HG02759 (cell line): ENCODE results near the gene FKBP15.
"Not testable (repeated sequence)": the region's sequence is repeated elsewhere in the genome, so short reads cannot be mapped to it uniquely, and the experiment has no call there.

Experiments
- ATAC-seq: cut with Tn5 transposase; IDR thresholded peaks from one replicate; pipeline ENCODE4 v1.9.1; 2021; ENCODE audit warnings: mild to moderate bottlenecking, moderate library complexity; ENCODE audit not compliant: unreplicated experiment

Gene FKBP15, protein sequence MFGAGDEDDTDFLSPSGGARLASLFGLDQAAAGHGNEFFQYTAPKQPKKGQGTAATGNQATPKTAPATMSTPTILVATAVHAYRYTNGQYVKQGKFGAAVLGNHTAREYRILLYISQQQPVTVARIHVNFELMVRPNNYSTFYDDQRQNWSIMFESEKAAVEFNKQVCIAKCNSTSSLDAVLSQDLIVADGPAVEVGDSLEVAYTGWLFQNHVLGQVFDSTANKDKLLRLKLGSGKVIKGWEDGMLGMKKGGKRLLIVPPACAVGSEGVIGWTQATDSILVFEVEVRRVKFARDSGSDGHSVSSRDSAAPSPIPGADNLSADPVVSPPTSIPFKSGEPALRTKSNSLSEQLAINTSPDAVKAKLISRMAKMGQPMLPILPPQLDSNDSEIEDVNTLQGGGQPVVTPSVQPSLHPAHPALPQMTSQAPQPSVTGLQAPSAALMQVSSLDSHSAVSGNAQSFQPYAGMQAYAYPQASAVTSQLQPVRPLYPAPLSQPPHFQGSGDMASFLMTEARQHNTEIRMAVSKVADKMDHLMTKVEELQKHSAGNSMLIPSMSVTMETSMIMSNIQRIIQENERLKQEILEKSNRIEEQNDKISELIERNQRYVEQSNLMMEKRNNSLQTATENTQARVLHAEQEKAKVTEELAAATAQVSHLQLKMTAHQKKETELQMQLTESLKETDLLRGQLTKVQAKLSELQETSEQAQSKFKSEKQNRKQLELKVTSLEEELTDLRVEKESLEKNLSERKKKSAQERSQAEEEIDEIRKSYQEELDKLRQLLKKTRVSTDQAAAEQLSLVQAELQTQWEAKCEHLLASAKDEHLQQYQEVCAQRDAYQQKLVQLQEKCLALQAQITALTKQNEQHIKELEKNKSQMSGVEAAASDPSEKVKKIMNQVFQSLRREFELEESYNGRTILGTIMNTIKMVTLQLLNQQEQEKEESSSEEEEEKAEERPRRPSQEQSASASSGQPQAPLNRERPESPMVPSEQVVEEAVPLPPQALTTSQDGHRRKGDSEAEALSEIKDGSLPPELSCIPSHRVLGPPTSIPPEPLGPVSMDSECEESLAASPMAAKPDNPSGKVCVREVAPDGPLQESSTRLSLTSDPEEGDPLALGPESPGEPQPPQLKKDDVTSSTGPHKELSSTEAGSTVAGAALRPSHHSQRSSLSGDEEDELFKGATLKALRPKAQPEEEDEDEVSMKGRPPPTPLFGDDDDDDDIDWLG

DNA sequence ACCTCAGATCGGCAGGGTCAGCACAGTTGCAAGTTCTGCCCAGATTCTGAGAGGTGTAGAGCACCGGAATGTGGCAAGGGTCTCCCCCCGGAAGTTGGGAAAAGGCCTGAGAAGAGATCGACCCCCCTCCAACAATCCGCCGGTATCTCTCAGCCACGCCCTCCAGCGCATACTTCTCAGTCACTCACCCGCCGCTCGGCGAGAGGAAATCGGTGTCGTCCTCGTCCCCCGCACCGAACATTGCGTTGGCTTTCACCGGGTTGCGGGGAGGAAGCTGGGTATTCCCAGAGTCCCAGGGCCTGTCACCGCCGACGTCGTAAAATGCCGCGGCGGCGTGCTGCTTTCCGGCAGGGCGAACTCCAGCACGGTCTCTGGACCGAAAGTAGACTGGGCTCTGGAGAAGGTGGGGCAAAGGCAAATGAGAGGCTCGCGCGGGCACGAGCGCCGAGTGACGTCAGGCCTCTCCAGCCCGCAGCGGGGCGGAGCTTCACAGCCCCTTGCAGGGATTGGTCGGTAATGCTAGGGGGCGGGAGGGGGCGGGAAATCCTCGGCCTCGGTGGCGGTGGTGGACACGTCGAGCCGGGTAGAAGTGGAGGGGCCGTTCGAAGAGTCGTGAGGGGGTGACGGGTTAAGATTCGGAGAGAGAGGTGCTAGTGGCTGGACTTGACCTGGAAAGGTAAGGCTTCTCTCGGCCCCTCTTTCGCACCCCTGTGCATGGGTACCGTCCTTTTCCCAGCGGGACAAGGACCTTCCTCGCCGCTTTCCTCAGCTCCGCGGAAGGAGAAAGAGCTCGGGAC is at the start of gene FKBP15, which contains the start of gene SLC31A1:
Gene FKBP15 (minus strand): TSS at position 275 of the 797 bp plus-strand sequence. CDS start 34 bp downstream, at position 241.
Gene SLC31A1 (plus strand): TSS at position 542 of the 797 bp plus-strand sequence. CDS start 34,605 bp downstream, outside the sequence.
- peak; percentile 90 for ATAC-seq

DNA sequence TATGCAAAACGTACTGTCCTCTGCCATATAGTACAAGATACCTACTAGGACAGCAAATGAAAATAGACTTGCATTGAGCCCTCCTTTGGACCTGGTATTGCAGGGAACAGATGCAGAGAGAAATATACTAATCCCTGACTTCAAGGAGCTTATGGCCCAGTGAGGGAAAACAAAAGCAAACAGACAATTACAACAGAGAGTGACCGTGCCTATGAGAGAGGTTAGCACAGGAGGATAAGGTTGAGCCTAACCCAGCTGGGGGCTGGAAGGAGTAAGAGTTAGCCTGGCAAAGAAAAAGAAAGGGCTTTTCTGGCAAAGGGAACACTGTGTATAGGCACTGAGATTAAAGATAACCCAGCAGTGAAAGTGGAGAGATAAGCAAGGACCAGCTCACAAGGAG is 48.8 kb upstream of the FKBP15 start:
- ATAC-seq, result no peak

DNA sequence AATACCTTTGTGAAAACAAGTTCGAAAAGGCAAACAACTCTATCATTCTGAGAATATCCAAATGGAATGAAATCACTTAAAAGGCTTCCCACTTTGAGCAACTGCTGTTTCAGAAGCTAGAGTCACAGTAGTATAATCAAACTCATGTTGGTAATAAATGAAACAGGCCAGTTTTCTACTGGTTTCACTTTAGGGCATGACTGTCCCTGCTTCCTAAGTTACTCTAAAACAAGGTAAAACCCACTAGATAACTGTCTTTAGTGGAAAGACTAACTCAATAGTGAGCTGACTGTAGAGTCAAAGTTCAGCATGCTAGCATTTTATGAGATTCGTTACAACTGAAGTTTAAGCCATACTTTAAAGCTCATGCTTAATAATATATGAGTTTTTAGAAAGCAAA is 48.3 kb upstream of the FKBP15 start:
- ATAC-seq, result no peak

DNA sequence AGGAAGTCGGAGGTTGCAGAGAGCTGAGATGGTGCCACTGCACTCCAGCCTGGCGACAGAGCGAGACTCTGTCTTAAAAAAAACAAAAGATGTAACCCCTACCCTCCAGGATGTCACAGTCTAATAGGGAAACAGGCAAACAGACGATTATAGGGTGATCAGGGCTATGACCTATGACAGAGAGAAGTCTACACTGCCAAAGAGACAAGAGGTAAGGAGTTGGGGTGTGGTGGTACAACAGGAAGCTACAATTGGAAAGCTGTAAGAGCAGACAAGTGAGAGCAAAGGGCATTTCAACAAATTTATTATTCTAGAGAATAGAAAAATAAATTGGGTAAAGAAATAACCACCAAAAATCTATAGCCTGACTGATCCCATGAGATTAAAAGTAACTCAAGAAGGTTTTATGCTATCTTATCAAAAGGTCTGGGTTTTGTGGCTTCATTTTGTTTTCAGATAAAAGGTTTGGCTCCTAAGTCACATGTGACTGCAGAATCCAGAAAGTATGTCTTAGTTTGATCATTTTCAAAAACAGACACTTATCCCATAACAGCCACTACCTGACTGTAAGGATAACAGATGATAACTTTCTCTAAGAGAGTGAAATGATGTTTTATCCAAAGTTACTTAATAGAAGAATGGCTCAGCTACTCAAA is 47.0 kb upstream of the FKBP15 start:
- no peak for ATAC-seq

DNA sequence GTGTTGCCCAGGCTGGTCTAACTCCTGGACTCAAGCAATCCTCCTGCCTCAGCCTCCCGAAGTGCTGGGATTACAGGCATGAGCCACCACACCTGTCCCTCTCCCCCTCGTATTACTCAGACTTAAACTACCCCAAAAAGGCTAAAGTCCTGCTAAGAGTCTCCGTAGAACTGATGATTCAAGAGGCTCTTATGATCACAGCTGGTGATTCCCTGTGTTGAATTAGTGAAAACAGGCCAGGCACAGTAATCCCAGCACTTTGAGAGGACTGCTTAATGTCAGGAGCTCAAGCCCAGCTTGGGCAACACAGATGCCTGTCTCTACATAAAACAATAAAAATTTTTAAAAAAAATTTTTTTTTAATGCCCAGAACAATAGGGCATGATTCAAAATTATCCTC is 45.1 kb upstream of the FKBP15 start:
- ATAC-seq, result no peak

DNA sequence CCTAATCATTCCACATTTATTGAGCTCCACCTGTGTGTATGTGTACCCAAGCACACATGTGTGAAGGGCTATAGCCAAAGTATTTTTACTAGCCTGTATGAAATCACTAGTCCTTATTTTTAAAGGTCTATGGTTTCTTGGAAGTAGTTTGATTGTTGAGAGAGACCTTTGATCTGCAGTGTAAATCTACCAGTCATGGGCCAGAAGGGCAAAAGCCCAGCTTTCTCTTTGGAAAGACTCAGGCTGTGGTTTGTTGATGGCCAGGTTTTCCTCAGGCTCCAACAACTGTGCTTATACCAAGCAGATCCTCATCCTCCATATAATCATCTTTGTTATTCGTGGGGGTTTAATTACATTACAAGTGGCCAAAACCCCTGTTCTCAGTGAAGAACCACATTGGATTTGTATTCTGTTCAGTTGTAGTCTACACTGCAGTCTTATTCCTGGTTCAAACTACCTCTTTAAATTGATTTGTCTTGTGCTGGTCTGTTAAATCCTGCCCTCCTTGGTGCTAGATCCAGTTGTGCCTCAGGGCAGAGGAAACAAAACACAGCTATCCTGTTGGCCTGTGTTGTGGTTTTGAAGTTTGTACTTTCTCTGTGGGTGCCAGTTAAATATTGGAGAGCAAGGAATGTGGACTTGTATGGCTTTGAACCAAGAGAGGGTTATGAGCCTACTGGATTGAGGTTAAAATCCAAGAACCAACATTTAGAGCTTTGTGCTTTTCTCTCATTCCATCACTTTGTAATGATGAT is 41.0 kb upstream of the FKBP15 start:
- no peak for ATAC-seq

DNA sequence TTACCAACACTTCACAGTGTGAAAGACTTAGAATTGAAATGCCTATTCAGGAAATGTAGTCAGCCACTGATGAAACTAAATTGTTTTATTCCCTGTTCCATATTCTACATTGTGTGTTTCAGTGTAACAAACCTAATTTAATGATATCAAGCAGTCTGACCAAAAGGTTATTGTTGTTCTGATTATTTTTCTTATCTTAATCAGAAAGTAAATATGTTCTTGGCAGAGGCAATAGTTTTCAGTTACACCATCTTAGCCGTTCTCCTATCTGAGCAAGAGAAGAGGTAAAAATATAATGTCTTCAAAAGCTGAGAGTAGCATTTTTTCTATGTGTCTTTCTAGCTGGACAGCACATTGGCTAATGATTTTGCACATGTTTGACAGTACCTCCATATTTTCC is 37.2 kb upstream of the FKBP15 start:
- ATAC-seq, result no peak

DNA sequence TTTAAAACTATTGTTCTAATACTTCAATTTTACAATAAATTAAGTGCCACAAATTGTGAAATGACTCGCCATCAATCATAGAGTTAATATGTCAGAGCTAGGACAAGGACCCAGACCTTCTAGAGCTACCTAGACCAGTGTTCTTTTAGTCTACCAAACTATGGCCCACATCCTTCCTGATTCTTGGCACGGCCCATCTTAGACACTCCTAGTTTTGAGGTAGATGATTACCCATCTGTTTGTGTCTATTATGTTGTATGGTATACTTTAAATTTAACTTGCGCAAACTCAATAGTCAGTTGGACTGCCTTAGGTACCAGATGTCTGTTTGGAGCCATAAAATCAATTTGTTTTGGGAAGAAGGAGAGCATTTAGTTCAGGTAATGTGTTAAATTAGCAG is 36.8 kb upstream of the FKBP15 start:
- no peak for ATAC-seq

DNA sequence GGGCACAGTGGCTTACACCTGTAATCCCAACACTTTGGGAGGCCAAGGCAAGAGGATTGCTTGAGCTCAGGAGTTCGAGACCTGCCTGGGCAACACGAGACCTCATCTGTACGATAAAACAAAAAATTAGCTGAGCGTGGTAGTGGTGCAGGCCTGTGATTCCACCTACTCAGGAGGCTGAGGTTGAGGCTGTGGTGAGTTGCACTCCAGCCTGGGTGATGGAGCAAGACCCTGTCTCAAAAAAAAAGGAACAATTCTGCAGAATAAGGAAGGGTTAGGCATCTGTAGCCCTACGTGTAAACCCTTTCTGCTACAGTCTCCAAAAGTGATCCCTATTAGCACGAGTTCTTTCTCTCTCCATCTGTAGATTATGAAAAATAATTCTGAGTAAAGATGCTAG is 34.4 kb upstream of the FKBP15 start:
- ATAC-seq, result no peak

DNA sequence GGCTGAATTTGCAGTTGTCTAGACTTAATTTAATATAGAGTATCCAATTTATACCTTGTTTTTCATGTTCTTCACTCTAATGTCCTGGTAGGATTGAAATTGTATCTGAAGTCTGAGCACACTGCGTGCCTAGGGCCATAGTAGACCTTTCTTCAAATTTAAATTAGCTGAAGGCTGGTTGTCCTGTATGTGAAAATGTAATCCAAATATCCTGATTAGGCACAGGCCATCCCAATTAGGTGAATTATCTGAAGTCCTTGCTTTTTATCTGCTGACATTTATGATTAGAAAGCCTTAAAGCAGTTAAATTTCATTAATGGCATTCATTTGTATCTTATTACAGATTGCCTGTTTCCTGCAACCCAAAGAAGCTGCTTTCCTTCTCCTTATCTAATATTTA is 33.9 kb upstream of the FKBP15 start:
- no peak for ATAC-seq

DNA sequence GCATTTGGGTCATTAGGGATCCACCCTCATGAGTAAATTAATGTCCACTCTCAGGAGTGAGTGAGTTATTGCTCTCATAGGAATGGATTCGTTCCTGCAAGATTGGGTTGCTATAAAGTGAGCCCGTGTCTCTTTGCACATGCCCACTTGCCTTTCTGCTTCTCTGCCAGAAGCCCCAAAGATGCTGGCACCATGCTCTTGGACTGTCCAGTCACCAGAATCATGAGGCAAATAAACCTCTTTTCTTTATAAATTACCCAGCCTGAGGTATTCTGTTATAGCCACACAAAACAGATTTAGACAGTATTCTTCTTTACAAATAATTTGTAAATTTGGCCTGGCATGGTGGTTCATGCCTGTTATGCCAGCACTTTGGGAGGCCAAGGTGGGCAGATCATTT is 29.7 kb upstream of the FKBP15 start:
- ATAC-seq, result no peak

DNA sequence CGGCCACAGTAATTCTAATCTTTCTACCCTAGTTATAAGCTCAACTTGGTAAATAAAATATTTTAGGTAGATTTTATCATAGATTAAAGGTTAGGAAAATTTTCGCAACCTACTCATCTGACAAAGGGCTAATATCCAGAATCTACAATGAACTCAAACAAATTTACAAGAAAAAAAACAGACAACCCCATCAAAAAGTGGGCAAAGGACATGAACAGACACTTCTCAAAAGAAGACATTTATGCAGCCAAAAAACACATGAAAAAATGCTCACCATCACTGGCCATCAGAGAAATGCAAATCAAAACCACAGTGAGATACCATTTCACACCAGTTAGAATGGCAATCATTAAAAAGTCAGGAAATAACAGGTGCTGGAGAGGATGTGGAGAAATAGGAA is 28.6 kb upstream of the FKBP15 start:
- ATAC-seq, result not testable (repeated sequence)

DNA sequence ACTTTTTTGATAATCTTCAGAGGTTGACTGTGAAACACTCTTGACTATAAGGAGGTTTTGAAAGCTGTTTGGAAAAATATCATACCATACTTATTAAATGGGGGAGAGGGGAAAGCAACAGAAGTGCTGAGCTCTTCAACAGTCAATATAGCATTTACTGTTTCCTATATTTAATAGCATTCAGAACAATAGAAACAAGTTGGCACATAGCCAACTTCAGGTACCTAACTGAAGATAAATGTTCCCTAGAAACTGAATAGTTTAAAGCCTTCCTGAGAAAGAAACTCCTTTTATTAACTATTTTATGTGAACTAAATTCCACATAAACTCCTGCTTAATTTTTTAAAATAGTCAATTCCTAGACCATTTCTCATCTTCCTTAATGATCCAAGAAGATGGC is 26.6 kb upstream of the FKBP15 start:
- ATAC-seq, result no peak

DNA sequence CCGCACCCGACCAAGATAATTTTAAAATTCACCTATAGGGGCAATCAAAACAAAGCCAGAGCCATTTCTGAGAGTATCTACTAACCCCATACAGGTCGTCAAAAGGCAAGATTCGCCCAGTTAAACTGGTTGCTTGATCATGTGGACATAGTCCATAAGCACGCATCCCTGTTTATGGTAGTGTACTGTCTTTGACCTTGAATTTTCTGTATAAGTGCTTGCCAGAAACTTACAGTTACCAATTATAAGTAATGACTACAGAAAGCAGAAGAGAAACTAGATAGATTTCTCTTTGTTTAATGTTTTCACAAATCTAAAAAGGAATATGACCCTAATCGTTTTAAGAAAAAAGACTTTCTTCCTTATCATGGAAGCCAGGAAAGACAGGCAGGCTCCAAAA is 25.9 kb upstream of the FKBP15 start:
- no peak for ATAC-seq

DNA sequence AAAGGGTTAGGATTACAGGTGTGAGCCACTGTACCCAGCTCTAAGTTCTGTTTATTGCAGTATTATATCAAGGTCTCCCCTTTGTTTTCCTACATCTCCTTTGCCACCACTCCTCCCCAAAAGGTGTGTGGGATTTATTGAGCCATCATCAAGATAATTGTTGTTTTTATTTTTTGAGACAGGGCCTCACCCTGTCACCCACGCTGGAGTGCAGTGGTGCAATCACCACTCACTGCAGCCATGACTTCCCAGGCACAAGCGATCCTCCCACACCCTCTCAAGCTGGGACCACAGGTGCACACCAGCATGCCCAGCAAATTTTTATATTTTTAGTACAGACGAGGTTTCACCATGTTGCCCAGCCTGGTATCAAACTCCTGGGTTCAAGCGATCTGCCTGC is 24.8 kb upstream of the FKBP15 start:
- ATAC-seq, result no peak

DNA sequence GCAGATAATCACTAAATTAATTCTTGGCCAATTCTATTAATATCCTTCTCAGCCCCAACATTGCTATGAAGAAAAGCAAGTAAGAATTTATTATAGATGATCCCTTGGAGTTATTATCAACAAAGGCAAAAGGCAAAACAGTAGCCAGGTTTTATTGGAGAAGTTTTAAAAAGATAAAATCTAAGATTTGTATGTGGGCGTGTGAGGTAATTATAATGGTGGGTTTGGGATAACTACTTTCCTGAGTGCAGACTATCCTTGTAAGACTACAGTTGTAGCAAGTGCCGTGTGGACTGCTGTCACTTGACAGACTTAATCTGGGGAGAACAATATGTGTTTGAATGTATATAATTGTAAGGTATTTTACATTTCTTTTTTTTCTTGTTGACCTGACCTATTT is 23.5 kb upstream of the FKBP15 start:
- no peak for ATAC-seq

DNA sequence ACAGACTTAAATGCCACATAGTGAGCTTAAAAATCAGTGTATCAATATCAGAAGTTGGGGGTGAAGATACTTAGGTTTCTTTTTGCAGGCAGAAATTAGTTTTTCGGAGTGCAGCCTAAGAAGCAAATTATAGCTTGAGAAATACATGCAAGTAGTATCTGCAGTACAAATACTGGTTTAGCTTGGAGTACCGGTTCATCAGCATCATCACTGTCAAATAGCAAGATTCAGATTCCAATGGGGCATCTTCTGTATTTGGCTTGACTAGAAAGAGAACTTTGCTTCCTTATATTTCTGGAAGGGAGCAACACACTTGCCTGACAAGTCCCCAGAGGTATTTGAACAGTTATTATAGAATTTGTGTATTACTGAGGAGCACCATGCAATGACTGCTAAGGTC is 20.1 kb upstream of the FKBP15 start:
- no peak for ATAC-seq

DNA sequence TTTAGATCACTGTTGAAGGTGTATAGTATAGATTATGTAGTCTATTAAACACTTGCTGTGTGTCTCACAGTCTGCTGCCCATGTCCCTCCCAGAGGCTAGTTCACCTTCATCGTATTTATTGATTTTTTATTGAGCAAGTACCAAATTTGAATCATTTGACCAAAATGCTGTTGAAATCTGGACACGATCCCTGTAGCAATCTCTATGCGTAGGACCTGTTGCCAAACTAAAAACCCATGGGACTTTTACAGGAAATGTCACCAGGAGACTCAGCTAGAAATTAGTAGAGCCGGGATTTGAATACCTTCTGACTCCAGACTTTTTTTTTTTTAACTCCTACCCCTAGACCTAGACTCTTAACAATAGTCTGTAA is 17.8 kb upstream of the FKBP15 start:
- ATAC-seq, result no peak

DNA sequence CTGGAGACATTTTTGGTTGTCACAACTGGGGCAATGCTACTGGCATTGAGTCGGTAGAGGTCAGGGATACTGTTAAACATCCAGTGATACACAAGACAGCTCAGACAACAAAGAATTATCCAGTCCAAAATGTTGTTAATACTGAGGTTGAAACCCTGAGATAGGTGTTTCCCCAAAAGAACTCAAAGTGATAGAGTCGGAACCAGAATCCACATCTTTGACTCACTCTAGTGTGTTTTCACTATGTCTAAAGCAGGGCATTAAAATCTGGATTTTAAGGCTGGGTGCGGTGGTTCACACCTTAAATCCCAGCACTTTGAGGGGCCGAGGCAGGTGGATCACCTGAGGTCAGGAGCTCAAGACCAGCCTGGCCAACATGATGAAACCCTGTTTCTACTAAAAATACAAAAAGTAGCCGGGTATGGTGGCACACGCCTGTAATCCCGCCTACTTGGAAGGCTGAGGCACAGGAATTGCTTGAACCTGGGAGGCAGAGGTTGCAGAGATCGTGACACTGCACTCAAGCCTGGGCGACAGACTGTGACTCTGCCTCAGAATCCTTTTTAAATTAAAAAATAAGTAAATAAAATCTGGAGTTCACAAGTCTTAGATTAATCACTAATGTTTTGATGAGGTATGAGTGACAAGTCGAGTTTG is 17.3 kb upstream of the FKBP15 start:
- ATAC-seq, result no peak
